SJCRH30 (cell line): ENCODE results near the gene PCSK9. TPM values are rescaled to one million over a fixed set of nuclear protein-coding genes. Genes with fewer than 3 reads are reported as not detected.
"Not testable (repeated sequence)": the region's sequence is repeated elsewhere in the genome, so short reads cannot be mapped to it uniquely, and the experiment has no call there.

Source experiments
- DNase-seq, 2 experiments: peaks; one replicate each; pipeline ENCODE4 v3.0.0-alpha.2; 2015 to 2020
- H3K27ac ChIP-seq: fragments of 250-450 bp; sonication (Bioruptor Pico); 2 replicates; pipeline ENCODE4 v1.5.1; 2020; ENCODE audit warnings: mild to moderate bottlenecking, moderate library complexity
- H3K27me3 ChIP-seq: fragments of 250-450 bp; sonication (Bioruptor Pico); 2 replicates; pipeline ENCODE4 v1.5.1; 2020; ENCODE audit warnings: mild to moderate bottlenecking, moderate library complexity
- H3K36me3 ChIP-seq: fragments of 250-450 bp; sonication (Bioruptor Pico); 2 replicates; pipeline ENCODE4 v1.5.1; 2020; ENCODE audit warnings: mild to moderate bottlenecking, moderate library complexity
- H3K4me1 ChIP-seq: fragments of 250-450 bp; sonication (Bioruptor Pico); 2 replicates; pipeline ENCODE4 v1.5.1; 2020; ENCODE audit warnings: mild to moderate bottlenecking, moderate library complexity
- H3K4me3 ChIP-seq: fragments of 250-450 bp; sonication (Bioruptor Pico); 2 replicates; pipeline ENCODE4 v1.5.1; 2020; ENCODE audit warnings: mild to moderate bottlenecking, moderate library complexity
- H3K9me3 ChIP-seq: fragments of 250-450 bp; sonication (Bioruptor Pico); replicated peaks from 2 replicates; pipeline ENCODE4 v1.5.1; 2020; ENCODE audit warnings: mild to moderate bottlenecking, moderate library complexity
- total RNA-seq: library from RNA; depleted of rRNA; stranded (reverse); fragments of >200 nt; shearing (Covaris generic); gene quantifications from 2 replicates; pipeline ENCODE4 v1.2.3, GENCODE V29; 2014; rRNA removed

The PCSK9 gene
- total RNA-seq, 1 experiment from 2014 or later = 0.22 TPM

DNA sequence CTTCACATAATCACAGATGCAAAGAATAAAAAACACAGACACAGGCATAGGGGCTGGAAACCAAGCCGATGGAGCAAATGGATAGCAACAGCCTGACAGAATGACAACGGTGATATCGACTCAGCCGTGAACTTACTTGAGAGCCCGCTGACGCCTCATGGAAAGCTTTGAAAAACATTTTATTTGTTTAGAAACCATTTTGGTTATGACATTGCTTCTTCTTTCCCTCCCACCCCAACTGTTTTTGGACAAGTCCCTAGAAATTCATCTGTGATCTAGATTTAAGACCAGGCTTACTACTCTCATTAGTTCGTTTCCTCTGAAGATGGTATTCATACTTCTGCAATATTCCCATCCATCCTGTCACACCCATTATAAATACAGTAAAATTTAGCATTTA lies 44.9 kb downstream of the PCSK9 start:
- Histone ChIP-seq H3K36me3 (peaks cover 89% of the 10 kb centered on the region), H3K9me3 (no peaks in the 10 kb centered on the region), H3K27me3 (no peaks in the 10 kb centered on the region), H3K27ac (no peak overlapping the region), H3K4me3 (no peak overlapping the region), H3K4me1 (no peaks in the 10 kb centered on the region)
- no peak for DNase-seq

DNA sequence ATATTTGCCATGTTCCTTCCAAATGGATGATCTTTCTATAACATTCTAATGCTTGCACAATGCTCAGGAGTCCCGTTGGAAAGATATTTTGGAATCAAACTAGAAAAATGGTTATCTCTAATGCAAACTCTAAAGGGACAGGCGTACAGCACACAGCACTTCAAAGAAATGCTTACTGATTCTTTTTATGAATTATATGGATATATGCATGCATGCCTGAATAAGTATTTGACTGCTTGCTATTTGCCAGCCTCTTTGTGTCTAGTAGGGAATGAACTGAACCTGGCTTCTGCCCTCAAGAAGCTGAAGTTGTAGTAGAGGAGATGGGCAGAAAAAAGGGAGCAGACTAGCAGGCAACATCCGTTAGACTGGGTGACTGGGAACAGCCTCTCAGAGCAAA lies 48.1 kb downstream of the PCSK9 start:
- Histone ChIP-seq H3K9me3 (no peaks in the 10 kb centered on the region), H3K4me1 (no peaks in the 10 kb centered on the region), H3K27me3 (no peaks in the 10 kb centered on the region), H3K27ac (no peak overlapping the region), H3K36me3 (peaks cover 85% of the 10 kb centered on the region), H3K4me3 (no peak overlapping the region)
- DNase-seq = no peak

DNA sequence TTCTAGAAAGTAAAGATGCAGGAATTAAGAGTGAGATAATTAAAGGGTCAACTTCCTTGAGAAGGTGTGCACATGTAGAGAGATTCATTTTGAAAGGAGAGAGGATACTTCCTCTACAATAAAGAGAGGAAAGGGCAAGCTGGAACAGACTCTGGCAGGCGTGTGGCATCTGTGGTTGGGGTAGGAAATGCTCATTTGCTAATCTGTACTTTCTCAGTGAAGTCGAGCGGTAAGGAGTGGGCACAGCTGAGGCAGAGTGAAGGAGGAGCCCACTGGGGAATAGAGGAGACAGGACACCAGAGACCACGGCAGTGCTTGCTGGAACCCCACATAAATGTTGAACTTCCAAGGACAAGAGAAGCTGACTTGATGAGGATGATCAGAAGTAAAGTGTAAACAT lies 49.1 kb downstream of the PCSK9 start:
- Histone ChIP-seq H3K4me3 (no peak overlapping the region), H3K27ac (no peak overlapping the region), H3K36me3 (peaks cover 85% of the 10 kb centered on the region), H3K9me3 (no peaks in the 10 kb centered on the region), H3K27me3 (no peaks in the 10 kb centered on the region), H3K4me1 (no peaks in the 10 kb centered on the region)
- no peak for DNase-seq

- peaks cover 84% of the 10 kb centered on the region for H3K36me3 ChIP-seq
- no peak for DNase-seq
- no peaks in the 10 kb centered on the region for H3K9me3 ChIP-seq
- H3K27ac ChIP-seq = no peak overlapping the region
- H3K27me3 ChIP-seq = no peaks in the 10 kb centered on the region
- no peak overlapping the region for H3K4me3 ChIP-seq
- H3K4me1 ChIP-seq = no peaks in the 10 kb centered on the region
Observed at GRCh38 chr1:55089683-55090082, 50.3 kb downstream of the PCSK9 start.

DNA sequence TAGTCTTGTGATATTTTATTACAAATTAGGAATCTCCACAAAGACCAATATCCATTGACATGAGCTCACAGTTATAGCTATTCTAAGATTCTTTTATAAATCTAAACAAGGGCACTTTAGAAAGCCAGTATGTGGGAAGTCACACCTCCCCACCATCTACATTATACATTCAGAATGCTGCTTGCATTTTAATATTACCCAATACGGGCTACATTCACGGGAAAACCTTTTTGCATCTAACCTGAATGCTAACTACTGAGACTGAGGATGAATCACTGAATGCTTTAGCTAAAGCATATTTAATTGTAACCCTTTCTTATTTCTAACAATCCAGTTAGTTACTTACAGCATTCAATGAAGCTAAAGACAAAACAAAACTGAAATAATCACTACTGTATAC lies 53.1 kb downstream of the PCSK9 start:
- Histone ChIP-seq H3K4me3 (no peak overlapping the region), H3K27ac (no peak overlapping the region), H3K27me3 (no peaks in the 10 kb centered on the region), H3K4me1 (no peaks in the 10 kb centered on the region), H3K9me3 (no peaks in the 10 kb centered on the region), H3K36me3 (peaks cover 78% of the 10 kb centered on the region)
- DNase-seq = no peak

DNA sequence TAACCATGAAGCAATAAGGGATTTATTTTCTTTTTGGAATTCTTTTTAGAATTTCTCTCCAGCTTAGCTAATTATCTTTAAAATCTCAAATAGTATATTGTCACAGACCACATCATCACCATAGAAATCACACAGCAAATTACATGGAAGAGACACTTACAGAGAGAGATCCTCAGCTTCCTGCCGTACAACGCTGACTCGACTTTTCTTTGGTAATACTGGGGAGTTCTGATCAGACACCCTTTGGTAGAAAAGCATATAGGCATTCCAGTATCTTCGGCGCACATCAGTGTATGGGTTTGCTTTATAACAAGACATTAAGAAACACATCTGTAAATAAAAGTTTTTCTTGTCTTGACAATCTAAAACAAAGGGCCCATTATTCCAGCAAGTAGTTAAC lies 55.7 kb downstream of the PCSK9 start:
- peaks cover 84% of the 10 kb centered on the region for H3K36me3 ChIP-seq
- H3K9me3 ChIP-seq = no peaks in the 10 kb centered on the region
- no peak overlapping the region for H3K4me3 ChIP-seq
- DNase-seq = no peak
- H3K27ac ChIP-seq = no peak overlapping the region
- H3K4me1 ChIP-seq = no peaks in the 10 kb centered on the region
- H3K27me3 ChIP-seq = no peaks in the 10 kb centered on the region

DNA sequence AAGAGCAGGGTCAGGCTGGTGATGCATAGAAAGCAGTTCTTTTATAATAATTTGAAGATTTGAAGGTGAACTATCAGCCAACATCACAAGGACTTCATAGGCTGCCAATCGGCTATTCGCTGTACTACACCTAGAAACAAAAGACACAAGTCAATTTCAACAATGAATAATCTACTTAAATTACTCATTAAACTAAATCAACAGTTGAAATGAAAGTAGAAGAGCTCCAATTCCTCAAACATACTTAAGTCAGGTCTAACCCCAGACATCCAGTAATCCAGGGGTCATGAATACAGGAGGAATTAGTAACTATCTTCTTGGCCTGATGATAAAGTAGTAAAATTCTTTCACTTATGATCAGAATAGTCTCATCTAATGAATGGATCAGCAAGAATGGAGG lies 64.5 kb downstream of the PCSK9 start:
- H3K27me3 ChIP-seq = no peaks in the 10 kb centered on the region
- no peaks in the 10 kb centered on the region for H3K9me3 ChIP-seq
- peaks cover 64% of the 10 kb centered on the region for H3K36me3 ChIP-seq
- no peak overlapping the region for H3K27ac ChIP-seq
- peaks cover 7% of the 10 kb centered on the region for H3K4me1 ChIP-seq
- no peak for DNase-seq
- H3K4me3 ChIP-seq = no peak overlapping the region

GRCh38 chr1:55107101-55107500 lies 67.8 kb downstream of the PCSK9 start:
- Histone ChIP-seq H3K36me3 (peaks cover 59% of the 10 kb centered on the region), H3K27ac (no peak overlapping the region), H3K27me3 (no peaks in the 10 kb centered on the region), H3K4me1 (peaks cover 7% of the 10 kb centered on the region), H3K9me3 (no peaks in the 10 kb centered on the region), H3K4me3 (no peak overlapping the region)
- DNase-seq = no peak

DNA sequence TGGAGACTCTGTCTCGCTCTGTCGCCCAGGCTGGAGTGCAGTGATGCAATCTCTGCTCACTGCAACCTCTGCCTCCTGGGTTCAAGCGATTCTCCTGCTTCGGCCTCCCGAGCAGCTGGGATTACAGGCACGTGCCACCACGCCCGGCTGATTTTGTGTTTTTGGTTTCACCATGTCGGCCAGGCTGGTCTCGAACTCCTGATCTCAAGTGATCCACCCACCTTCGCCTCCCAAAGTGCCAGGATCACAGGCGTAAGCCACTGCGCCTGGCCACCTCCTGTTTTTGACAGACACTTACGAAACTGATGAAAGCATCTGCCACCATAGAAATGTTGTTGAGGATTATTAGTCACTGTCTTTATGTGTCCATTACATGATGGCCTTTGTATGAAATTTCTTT lies 69.7 kb downstream of the PCSK9 start:
- H3K4me3 ChIP-seq, H3K4me1 ChIP-seq, H3K27ac ChIP-seq, DNase-seq, H3K9me3 ChIP-seq, H3K27me3 ChIP-seq: not testable (repeated sequence)
- H3K36me3 ChIP-seq = peaks cover 60% of the 10 kb centered on the region

Other genes with a start within 250 kb of the PCSK9 start
- gene TTC22, start 238.2 kb upstream of the PCSK9 start, total RNA-seq = not detected in 2 replicates
- 45.5 and 45.6 TPM in 2 replicates for gene DHCR24, start 152.4 kb upstream of the PCSK9 start, total RNA-seq
- not detected in 2 replicates for gene TMEM61, start 58.9 kb upstream of the PCSK9 start, total RNA-seq
- not detected in 2 replicates for gene BSND, start 40.6 kb upstream of the PCSK9 start, total RNA-seq
- 43.6 and 46.2 TPM in 2 replicates for gene USP24, start 175.8 kb downstream of the PCSK9 start, total RNA-seq